A673 (cell line): ENCODE data around the gene RC3H1. TPM values are rescaled to one million over a fixed set of nuclear protein-coding genes. Genes with fewer than 3 reads are reported as not detected.
A peak's percentile ranks its signal among the peaks of the same experiment; 100 is the strongest.

Experiments
- BruUV-seq: library from RNA; stranded (reverse); fragments of 400-500 nt; replicated peaks from 2 replicates; lab custom pipeline; 2021; lab: Mats Ljungman, UMichigan
- CTCF ChIA-PET: fragments of 300-600 bp; sonication (Branson Sonifier 250); formaldehyde crosslinking; loops from one replicate; lab custom pipeline; 2022; ENCODE audit warnings: antibody characterized with exemption; lab: Charles Lee
- POLR2A ChIA-PET: fragments of 300-600 bp; sonication (Branson Sonifier 250); formaldehyde crosslinking; loops from one replicate; lab custom pipeline; 2022; ENCODE audit warnings: antibody characterized with exemption; ENCODE audit not compliant: low non-redundant PET; lab: Charles Lee
- DNase-seq: peaks from one replicate; pipeline ENCODE4 v3.0.0-alpha.2; 2015; ENCODE audit warnings: low spot score
- H3K27ac ChIP-seq: fragments of 200-600 bp; sonication (generic); 2 replicates; pipeline ENCODE4 v1.5.1; 2016; ENCODE audit warnings: mixed run types, low read depth, mild to moderate bottlenecking, mixed read lengths, antibody characterized with exemption, low read length; ENCODE audit not compliant: poor library complexity, severe bottlenecking
- H3K27me3 ChIP-seq: fragments of 200-600 bp; sonication (generic); replicated peaks from 2 replicates; pipeline ENCODE4 v1.6.1; 2017; ENCODE audit warnings: mixed run types, low read depth, mild to moderate bottlenecking, mixed read lengths, antibody characterized with exemption, low read length; ENCODE audit not compliant: insufficient read depth, poor library complexity
- H3K36me3 ChIP-seq: fragments of 200-600 bp; sonication (generic); 2 replicates; pipeline ENCODE4 v1.6.1; 2016; ENCODE audit warnings: mixed run types, mild to moderate bottlenecking, mixed read lengths, antibody characterized with exemption, low read length; ENCODE audit not compliant: insufficient read depth, poor library complexity, severe bottlenecking
- H3K4me1 ChIP-seq: fragments of 200-600 bp; sonication (generic); 2 replicates; pipeline ENCODE4 v1.6.1; 2017; ENCODE audit warnings: mixed run types, mild to moderate bottlenecking, mixed read lengths, antibody characterized with exemption, low read length; ENCODE audit not compliant: insufficient read depth, poor library complexity, severe bottlenecking
- H3K4me3 ChIP-seq: fragments of 200-600 bp; sonication (generic); 2 replicates; pipeline ENCODE4 v1.5.1; 2016; ENCODE audit warnings: low read depth, mixed run types, mild to moderate bottlenecking, mixed read lengths, low read length; ENCODE audit not compliant: poor library complexity, severe bottlenecking
- H3K9me3 ChIP-seq: fragments of 200-600 bp; sonication (generic); 2 replicates; pipeline ENCODE4 v1.6.1; 2016; ENCODE audit warnings: mixed run types, low read depth, mild to moderate bottlenecking, mixed read lengths, antibody characterized with exemption, low read length; ENCODE audit not compliant: poor library complexity, severe bottlenecking
- CTCF ChIP-seq: fragments of 300-800, 200-600 bp; sonication (generic); conservative IDR thresholded peaks from 2 replicates; pipeline ENCODE4 v1.5.1; 2017; ENCODE audit warnings: low read depth, mild to moderate bottlenecking, antibody characterized with exemption, low read length, moderate library complexity, mixed read lengths
- EZH2 ChIP-seq: fragments of 200-600 bp; sonication (generic); IDR thresholded peaks from 2 replicates; pipeline ENCODE4 v1.6.1; 2017; ENCODE audit warnings: borderline replicate concordance, low read depth, mild to moderate bottlenecking, mixed read lengths, antibody characterized with exemption, low read length; ENCODE audit not compliant: poor library complexity, severe bottlenecking
- intact Hi-C: fragments of 100-400 bp; cut with micrococcal nuclease; formaldehyde crosslinking; loops from one replicate; pipeline ENCODE4 v1.10.0; 2022; ENCODE audit not compliant: unreplicated experiment
- total RNA-seq: library from RNA; stranded (reverse); gene quantifications from 2 replicates; pipeline ENCODE4 v1.2.3, GENCODE V29; 2021

The RC3H1 gene
- total RNA-seq, 1 experiment from 2014 or later: 27.2 TPM

DNA sequence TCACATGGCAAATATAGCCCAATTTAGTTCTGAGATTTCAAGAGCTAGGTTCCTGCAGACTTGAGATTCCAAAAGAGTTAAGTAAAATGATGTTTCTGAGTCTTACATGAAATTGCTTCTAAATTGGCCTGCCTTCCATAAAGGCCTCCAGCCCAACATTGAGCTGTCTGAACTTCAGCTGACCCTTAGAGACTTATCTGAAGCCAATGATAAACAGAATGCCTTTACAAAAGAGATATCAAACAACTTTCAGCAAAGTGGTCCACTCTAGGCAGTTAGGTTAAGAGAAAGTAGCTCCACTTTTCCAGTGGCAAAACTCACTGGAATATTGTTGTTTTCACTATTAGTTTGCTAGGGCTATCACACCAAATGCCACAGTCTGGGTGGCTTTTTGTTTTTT lies 6.3 kb upstream of the RC3H1 start:
- Histone ChIP-seq H3K9me3 (no peaks in the 10 kb centered on the region), H3K4me3 (no peak overlapping the region), H3K27ac (no peak overlapping the region), H3K4me1 (peaks cover 11% of the 10 kb centered on the region), H3K36me3 (no peaks in the 10 kb centered on the region), H3K27me3 (no peaks in the 10 kb centered on the region)
- intact Hi-C loops: no loop called here
- no peak for DNase-seq
- POLR2A ChIA-PET: no interaction called here
- TF ChIP-seq EZH2: no peak
- no peak for TF ChIP-seq CTCF
- CTCF ChIA-PET: no interaction called here
- no TSS peak for BruUV-seq

DNA sequence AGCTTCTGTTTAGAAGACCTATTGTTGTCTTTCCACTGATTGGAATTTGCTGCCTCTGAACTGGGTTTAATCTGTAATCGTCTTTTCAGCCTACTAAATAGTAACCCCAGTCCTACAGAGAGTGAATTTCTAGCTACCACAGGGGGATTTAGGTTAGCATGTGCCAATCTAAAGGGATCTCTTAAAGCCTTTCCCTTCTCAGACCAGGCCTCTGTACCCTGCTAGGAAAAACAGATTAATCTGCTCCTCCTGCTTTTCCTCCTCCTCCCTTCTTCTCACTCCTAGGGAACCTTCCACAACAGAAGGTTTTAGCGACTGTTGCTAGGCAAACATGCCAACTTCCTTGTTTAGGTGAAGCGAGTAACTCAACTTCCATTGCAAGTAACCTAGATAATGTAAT lies 1.3 kb upstream of the RC3H1 start:
- H3K27ac ChIP-seq: no peak overlapping the region
- H3K4me1 ChIP-seq: peaks cover 35% of the 10 kb centered on the region
- DNase-seq: peak; percentile 41
- CTCF ChIA-PET: no interaction called here
- no TSS peak for BruUV-seq
- no peaks in the 10 kb centered on the region for H3K27me3 ChIP-seq
- no peak overlapping the region for H3K4me3 ChIP-seq
- H3K9me3 ChIP-seq: no peaks in the 10 kb centered on the region
- intact Hi-C loops: loop anchor here (5.0 kb wide), 1 partner anchor 156 kb away; the partner anchor contains the start of genes GAS5 and ZBTB37
- TF ChIP-seq CTCF: no peak
- TF ChIP-seq EZH2: no peak
- POLR2A ChIA-PET: no interaction called here
- H3K36me3 ChIP-seq: peaks cover 3% of the 10 kb centered on the region

DNA sequence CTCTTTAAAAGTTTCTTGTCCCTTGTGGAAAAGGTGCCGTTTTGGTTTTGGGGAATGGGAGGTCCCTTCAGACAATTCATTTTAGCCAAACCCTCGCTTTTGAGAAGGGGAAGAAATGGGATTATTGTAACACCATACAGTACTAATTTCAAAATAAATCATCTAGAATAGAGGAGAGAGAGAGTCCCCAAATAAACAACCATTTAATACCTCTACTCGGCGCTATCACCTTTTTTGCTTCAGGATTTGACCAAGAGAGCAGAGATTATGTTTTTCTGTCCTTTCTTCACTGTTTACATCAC lies 770 bp upstream of the RC3H1 start:
- no peak for DNase-seq
- intact Hi-C loops: loop anchor here (5.0 kb wide), 1 partner anchor 156 kb away; the partner anchor contains the start of genes GAS5 and ZBTB37
- no peaks in the 10 kb centered on the region for H3K9me3 ChIP-seq
- ChIA-PET CTCF (no interaction called here), POLR2A (interaction anchor here (0.6 kb wide), 1 partner anchor 19 kb away, joined by 3 read pairs; no protein-coding TSS in a partner anchor)
- H3K4me1 ChIP-seq: peaks cover 36% of the 10 kb centered on the region
- H3K27ac ChIP-seq: peak overlapping the region; percentile 88
- peak overlapping the region; percentile 92 for H3K4me3 ChIP-seq
- H3K36me3 ChIP-seq: peaks cover 3% of the 10 kb centered on the region
- TF ChIP-seq CTCF: no peak
- no peaks in the 10 kb centered on the region for H3K27me3 ChIP-seq
- BruUV-seq: no TSS peak
